COR-L47 (cell line): ENCODE results near the gene SIKE1.
"Not testable (repeated sequence)": the region's sequence is repeated elsewhere in the genome, so short reads cannot be mapped to it uniquely, and the experiment has no call there.

Experiments used
- DNase-seq: peaks from one replicate; lab custom pipeline; 2025; lab: John Stamatoyannopoulos, UW

The SIKE1 gene

GRCh38 chr1:114755006-114755931 lies 25.2 kb downstream of the SIKE1 start:
- DNase-seq = no peak

GRCh38 chr1:114753702-114754101 lies 26.8 kb downstream of the SIKE1 start:
- not testable (repeated sequence) for DNase-seq

- no peak for DNase-seq
Measured at GRCh38 chr1:114753143-114753542, 27.3 kb downstream of the SIKE1 start.

GRCh38 chr1:114750780-114751179 lies 29.7 kb downstream of the SIKE1 start:
- DNase-seq = no peak

- no peak for DNase-seq
Measured at GRCh38 chr1:114749835-114750234, 30.6 kb downstream of the SIKE1 start.

GRCh38 chr1:114746450-114747121 lies 33.9 kb downstream of the SIKE1 start:
- no peak for DNase-seq

- no peak for DNase-seq
Measured at GRCh38 chr1:114745291-114745690, 35.2 kb downstream of the SIKE1 start.

GRCh38 chr1:114741963-114742746 lies 38.3 kb downstream of the SIKE1 start:
- DNase-seq = no peak

GRCh38 chr1:114740331-114740730 lies 40.2 kb downstream of the SIKE1 start:
- no peak for DNase-seq

- no peak for DNase-seq
Measured at GRCh38 chr1:114737314-114737849, 43.1 kb downstream of the SIKE1 start.

- no peak for DNase-seq
Measured at GRCh38 chr1:114735479-114735878, 45.0 kb downstream of the SIKE1 start.

- DNase-seq = no peak
Measured at GRCh38 chr1:114729782-114730181, 50.7 kb downstream of the SIKE1 start.

GRCh38 chr1:114728553-114728952 lies 51.9 kb downstream of the SIKE1 start:
- DNase-seq = no peak

GRCh38 chr1:114725230-114725629 lies 55.3 kb downstream of the SIKE1 start:
- DNase-seq = no peak

GRCh38 chr1:114723915-114724314 lies 56.6 kb downstream of the SIKE1 start:
- DNase-seq = no peak

GRCh38 chr1:114723457-114723856 lies 57.0 kb downstream of the SIKE1 start:
- DNase-seq = no peak

GRCh38 chr1:114720492-114720891 lies 60.0 kb downstream of the SIKE1 start:
- DNase-seq = no peak
